Stomach (tissue), 4 donors: Measurements from ENCODE around the gene DKK1.

Source experiments
- POLR2A ChIP-seq, 4 donors: fragments of 450-650 bp; IDR thresholded peaks; one replicate each; pipeline ENCODE4 v1.6.1; 2016; ENCODE audit warnings: antibody characterized with exemption in 4 of 4, control low read depth in 2 of 4, mild to moderate bottlenecking in 1 of 4, moderate library complexity in 1 of 4
- POLR2AphosphoS5 ChIP-seq, 3 donors: sonication (generic); formaldehyde crosslinking; IDR thresholded peaks; one replicate each; pipeline ENCODE4 v1.6.1; 2016; ENCODE audit warnings: antibody characterized with exemption in 3 of 3

GRCh38 chr10:52326382-52326781, 12.3 kb downstream of the DKK1 start:
- TF ChIP-seq POLR2AphosphoS5 (IDR thresholded peaks at IDR 0.05) (no peak), POLR2A (IDR thresholded peaks at IDR 0.05) (no peak)
